Stimulated activated CD8-positive, alpha-beta memory T cell treated with anti-CD3 and anti-CD28 coated beads, Interleukin-12 subunit alpha, Interleukin-12 subunit beta, amount 100 ng/mL, for 1 hour (primary cell): ENCODE measurements around the gene ARHGEF11.
A peak's percentile ranks its signal among the peaks of the same experiment; 100 is the strongest.

Source experiments
- DNase-seq: peaks from one replicate; pipeline ENCODE4 v3.0.0-alpha.2; 2020; ENCODE audit warnings: low read depth

Gene ARHGEF11

GRCh38 chr1:156999596-157000320, 45.8 kb downstream of the ARHGEF11 start:
- DNase-seq = no peak

GRCh38 chr1:156998840-156999500, 46.6 kb downstream of the ARHGEF11 start:
- DNase-seq = no peak

- DNase-seq = no peak
Observed at GRCh38 chr1:156998301-156998700, 47.2 kb downstream of the ARHGEF11 start.

- no peak for DNase-seq
Observed at GRCh38 chr1:156995412-156995811, 50.1 kb downstream of the ARHGEF11 start.

- no peak for DNase-seq
Observed at GRCh38 chr1:156994277-156994676, 51.3 kb downstream of the ARHGEF11 start.

GRCh38 chr1:156993426-156994147, 52.0 kb downstream of the ARHGEF11 start:
- DNase-seq = no peak

- DNase-seq = no peak
Observed at GRCh38 chr1:156992215-156992614, 53.3 kb downstream of the ARHGEF11 start.

GRCh38 chr1:156987715-156988114, 57.8 kb downstream of the ARHGEF11 start:
- DNase-seq = no peak

GRCh38 chr1:156980551-156980950, 65.0 kb downstream of the ARHGEF11 start:
- DNase-seq = no peak

- DNase-seq = no peak
Observed at GRCh38 chr1:156975084-156975483, 70.5 kb downstream of the ARHGEF11 start.

- DNase-seq = no peak
Observed at GRCh38 chr1:156973417-156973816, 72.1 kb downstream of the ARHGEF11 start.

- no peak for DNase-seq
Observed at GRCh38 chr1:156970017-156970416, 75.5 kb downstream of the ARHGEF11 start.

- DNase-seq = no peak
Observed at GRCh38 chr1:156969496-156969895, 76.0 kb downstream of the ARHGEF11 start.

GRCh38 chr1:156964441-156964840, 81.1 kb downstream of the ARHGEF11 start:
- no peak for DNase-seq

- peak; percentile 12 for DNase-seq
Observed at GRCh38 chr1:156963621-156964020, 81.9 kb downstream of the ARHGEF11 start.

GRCh38 chr1:156961709-156962108, 83.8 kb downstream of the ARHGEF11 start:
- DNase-seq = no peak

- no peak for DNase-seq
Observed at GRCh38 chr1:156959925-156960324, 85.6 kb downstream of the ARHGEF11 start.

GRCh38 chr1:156959414-156959813, 86.1 kb downstream of the ARHGEF11 start:
- no peak for DNase-seq

GRCh38 chr1:156958247-156958714, 87.3 kb downstream of the ARHGEF11 start:
- no peak for DNase-seq

GRCh38 chr1:156957634-156958033, 87.9 kb downstream of the ARHGEF11 start:
- no peak for DNase-seq

- no peak for DNase-seq
Observed at GRCh38 chr1:156956333-156956732, 89.2 kb downstream of the ARHGEF11 start.

GRCh38 chr1:156953571-156953970, 92.0 kb downstream of the ARHGEF11 start:
- no peak for DNase-seq

- no peak for DNase-seq
Observed at GRCh38 chr1:156951371-156951770, 94.2 kb downstream of the ARHGEF11 start.
